T-helper 1 cell (primary cell): Measurements from ENCODE around the gene KCNA10.
A peak's percentile ranks its signal among the peaks of the same experiment; 100 is the strongest.
"Not testable (repeated sequence)": the region's sequence is repeated elsewhere in the genome, so short reads cannot be mapped to it uniquely, and the experiment has no call there.

ENCODE experiments used
- DNase-seq, 5 donors: peaks; one replicate each; pipeline ENCODE4 v3.0.0-alpha.2; 2012 to 2020

Gene KCNA10

DNA sequence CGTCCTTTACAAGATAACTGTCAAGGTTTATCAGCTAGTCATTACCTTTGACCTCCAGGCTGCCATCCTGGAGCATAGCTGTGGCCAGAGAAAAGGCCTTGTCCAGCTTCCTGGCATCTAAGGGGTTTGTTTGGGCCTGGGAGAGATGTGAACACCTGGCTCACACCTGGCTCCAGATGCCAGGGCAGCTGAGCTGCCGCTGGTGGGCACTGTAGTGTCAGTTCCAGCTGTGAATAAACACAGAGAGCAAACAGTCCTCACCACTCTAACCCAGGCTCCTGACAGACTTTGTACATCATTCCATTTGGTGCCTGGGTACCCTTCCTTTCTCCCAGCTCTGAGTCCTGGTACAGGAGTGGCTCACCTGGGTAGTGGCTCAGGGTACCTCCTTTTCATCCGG, 14.3 kb upstream of the KCNA10 start:
- DNase-seq = no peak

DNA sequence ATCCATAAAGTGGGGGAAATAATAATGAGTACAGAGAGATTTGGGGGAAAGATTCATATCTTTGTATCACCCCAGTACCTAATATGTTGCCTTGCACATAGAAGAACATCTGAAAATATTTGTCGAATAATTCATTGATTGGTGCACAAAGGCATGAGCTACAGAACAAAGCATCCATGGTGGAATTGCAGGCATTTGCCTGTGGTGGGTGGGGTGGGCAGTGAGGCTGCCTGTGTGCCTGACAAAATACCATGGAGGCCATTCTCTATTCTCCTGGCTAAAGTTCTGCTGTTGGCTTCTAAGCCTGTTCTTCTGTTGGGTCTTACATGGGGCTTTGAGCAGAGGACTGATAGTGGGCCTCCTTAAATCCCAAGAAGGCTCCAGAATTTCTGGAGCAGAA, 10.0 kb upstream of the KCNA10 start:
- no peak for DNase-seq

DNA sequence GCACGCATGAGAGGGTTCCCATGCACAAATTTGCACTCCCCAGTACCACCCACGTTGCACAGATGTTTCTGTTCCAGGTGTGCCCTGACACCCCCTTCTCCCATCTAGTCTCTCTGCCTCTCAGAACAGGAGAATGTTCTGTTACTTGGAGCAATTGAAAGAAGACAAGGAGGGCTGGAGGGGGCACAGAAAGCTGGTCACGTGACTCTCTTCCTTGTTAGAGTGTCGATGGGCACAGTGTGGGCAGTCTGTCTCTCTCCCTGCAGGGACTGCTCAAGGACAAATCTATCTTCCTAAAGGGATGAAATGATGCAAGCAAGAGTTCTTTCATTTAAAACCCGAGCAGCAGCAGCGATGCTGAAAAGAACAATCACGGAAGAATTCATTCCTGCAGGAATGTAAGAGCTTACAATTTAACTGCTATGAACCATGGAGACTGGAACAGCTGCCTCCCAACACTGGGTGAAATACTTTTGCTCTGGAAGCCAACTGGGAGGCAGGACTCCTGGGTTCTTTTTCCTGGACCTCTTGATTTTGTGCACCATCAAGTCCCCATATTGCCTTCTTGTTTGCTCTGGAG, 7.3 kb upstream of the KCNA10 start:
- DNase-seq = no peak

DNA sequence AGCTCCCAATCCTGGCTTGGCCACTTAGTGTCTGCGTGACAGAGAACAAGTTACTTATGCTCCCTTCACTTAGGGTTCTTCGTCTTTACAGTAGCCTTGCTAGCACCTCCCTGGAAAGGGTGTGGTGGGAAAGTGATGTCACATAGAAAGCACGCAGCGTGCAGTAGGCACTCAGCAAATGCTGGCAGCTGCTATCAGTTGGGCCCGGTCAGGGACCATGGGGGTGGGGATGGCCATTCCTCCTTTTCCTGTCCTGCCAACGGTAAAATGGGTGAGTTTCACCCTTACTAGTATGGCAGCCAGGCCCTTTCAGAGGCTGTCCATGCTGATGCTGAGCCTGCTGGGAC, 6.2 kb upstream of the KCNA10 start:
- DNase-seq = no peak

DNA sequence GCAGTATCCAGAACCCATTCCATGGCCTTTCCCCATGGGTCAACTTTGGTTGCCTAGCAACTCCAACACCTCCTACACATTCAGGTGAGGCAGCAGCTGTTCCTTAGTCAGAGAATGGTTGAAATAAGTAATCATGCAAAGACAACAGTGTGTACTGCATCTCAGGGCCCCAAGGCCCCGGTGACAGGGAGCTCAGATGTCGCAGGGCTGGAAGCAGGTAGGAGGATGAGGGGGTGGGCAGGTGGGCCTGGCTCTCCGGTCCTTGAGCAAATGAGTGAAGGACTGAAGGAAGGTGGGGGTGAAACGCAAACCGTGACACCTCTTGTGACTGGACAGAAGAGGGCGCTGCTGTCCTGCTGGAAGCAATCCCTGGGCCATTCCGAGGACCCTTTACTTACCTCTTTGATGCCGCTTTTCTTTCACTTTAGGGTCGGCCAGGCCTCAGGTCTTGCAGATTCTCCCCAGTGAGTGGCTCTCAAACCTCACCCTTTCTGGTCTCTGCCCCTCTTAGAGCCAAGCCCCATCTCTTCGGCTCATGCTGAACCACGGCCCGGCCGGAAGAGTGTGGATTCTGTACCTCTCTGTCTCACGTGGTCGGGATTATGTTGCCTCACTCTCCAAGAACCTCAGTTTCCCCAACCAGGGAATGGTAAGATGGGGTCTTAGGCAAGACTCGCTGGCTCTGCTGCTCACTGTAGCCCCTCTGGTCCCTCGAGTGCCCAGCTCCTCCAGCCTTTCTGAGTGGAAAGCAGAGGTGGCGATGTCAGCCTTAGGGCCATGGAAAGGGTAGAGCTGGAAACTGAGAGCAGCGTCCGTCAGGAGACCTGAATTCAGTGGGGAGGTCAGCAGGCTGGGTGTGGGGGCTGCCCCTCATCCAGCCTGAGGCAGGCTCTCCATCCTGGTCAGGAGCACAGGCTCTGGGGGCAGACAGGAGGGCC, 5.6 kb upstream of the KCNA10 start:
- peak; percentile 13 to 46 (median 27) for DNase-seq

DNA sequence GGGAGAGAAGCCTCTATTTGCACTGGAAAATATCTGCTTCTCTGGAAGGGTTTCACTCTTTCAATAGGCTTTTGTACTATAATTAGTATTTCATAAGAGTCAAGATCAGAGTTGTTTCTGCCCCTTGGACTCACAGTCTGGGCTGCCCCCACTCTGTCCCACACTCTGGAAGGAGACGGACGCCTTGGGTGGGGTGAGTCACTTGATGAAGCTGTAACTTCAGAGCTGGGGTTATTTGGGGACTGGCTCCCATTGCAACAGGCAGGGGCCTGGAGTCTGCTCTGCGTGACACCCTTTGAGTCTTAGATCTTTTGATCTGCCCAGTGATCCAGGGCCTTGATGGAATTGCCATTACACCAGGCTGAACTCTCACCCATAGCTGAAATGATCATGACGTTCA, 4.0 kb upstream of the KCNA10 start:
- DNase-seq = no peak

DNA sequence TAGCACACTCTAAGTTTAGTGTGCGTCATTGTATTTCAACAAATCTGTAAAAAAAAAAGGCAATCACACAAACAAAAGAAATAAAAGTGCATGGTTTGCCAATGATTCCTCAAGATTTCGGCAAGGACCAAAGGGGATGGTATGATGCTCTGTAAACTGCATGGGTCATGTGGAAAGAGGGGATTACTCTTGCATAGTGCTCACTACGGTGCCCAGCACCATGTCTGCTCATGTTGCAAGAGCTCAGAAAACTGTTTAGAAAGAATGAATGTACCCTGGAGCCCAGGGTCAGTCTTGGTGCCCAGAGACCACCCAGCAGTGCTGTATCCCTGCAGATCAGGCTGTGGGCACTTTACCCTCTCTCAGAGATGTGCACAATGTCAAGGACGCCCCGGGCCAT, 3.6 kb upstream of the KCNA10 start:
- no peak for DNase-seq

DNA sequence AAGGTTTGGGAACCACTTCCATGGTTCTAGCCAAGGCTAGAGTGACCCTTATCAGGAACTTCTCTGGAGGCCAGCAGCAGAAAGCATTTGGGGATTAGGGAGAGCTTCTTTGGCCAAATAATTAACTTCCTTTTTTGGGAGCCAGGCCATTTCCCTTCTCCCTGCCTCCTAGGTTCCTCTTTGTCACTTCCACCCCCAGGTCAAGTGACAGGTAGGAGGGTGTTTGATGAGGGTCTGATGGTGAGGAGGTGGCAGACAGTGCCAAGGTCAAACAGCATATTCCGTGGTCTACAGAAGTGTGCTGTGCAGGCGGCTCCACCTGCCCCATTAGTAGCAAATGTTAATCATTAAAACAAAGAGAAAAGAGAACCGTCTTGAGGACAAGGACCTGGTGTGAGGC, 1.9 kb upstream of the KCNA10 start:
- no peak for DNase-seq

DNA sequence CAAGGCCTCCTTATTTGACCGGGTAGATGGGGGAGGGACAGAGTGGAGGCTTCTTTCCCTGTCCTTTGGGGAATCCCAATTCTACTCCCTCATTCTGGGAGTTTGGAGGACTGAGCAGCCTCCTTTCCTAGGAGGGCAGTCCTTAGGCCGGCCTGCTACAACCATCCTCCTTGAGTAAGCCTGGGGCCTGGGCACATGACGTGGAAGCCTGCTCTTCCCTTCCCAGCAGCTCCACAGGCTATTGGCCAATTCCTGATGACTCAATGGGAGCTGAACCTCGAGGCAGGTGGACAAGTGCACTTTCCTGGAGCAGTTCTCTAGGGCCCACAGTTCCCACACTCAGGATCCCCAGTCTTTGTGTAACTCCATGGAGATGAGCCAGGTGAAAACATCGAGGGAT, 3.1 kb downstream of the KCNA10 start:
- no peak for DNase-seq

DNA sequence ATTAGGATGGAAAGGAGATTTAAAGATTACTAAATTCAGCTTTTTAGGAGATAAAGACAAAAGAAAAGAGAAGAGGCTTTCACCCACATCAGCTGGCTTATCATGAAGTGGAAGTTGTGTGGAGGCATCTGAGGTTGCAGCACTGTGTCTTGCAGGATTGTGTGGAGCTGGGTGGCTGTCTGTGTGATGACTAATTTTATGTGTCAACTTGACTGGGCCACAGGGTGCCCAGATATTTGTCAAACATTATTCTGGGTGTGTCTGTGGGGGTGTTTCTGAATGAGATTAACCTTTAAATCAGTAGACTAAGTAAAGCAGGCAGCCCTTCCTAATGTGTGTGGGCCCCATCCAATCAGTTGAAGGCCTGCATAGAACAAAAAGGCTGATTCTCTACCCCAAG, 3.9 kb downstream of the KCNA10 start:
- no peak for DNase-seq

DNA sequence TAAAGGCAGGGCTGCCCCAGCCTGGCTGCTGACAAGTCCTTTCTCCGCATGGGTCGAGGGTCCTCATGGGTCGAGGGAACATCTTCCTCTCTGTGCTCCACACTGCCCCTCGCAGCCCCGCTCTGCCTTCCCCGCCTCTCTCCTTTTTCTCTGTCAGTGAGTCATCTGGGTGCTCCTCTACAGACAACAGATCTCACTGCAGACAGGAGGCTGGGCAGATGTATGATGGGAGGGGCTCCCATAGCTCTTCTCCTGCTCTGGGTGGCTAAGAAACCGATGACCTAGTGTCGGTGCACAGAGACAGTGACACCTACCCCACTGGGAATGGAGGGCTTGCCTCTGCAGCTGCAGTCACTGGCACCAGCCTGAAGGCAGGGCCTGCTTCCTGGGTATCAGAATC, 5.5 kb downstream of the KCNA10 start:
- no peak for DNase-seq

DNA sequence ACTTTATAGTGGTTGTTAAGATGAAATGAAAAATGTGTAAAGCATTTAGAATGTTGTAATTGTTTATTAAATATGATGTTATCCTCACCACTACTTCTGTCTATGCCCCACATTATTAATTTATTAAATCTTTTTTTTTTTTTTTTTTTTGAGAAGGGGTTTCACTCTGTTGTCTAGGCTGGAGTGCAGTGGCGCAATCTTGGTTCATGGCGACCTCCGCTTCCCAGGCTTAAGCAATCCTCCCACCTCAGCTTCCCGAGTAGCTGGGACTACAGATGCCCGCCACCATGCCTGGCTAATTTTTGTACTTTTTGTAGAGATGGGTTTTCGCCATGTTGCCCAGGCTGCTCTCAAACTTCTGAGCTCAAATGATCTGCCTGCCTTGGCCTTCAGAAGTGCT, 7.5 kb downstream of the KCNA10 start:
- no peak for DNase-seq

DNA sequence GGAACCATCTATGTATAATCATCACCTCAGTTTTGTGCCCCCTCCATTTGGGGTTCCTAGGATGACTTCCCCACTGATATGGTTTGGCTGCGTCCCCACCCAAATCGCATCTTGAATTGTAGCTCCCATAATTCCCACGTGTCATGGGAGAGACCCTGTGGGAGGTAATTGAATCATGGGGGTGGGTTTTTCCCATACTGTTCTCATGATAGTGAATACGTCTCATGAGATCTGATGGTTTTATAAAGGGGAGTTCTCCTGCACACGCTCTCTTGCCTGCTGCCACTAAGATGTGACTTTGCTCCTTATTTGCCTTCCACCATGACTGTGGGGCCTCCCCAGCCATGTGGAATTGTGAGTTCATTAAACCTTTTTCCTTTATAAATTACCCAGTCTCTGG, 8.1 kb downstream of the KCNA10 start:
- DNase-seq = not testable (repeated sequence)

DNA sequence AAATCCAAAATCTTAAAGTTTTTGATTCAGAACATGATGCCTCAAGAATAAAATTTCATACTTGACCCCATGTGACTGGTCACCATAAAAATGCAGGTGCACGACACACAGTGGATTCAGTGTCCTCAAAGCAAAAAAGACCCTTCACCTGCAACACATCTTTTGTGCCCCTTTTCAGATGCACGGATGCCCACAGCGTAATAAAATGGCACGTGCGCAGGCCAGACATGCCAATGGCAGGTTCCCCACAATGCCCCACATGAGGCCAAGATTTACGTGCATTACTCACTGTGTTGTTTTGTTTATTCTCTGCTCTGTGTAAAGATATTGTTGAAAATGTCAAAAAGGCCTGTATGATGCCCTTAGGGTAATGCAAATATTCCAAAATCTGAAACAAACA, 9.3 kb downstream of the KCNA10 start:
- no peak for DNase-seq

DNA sequence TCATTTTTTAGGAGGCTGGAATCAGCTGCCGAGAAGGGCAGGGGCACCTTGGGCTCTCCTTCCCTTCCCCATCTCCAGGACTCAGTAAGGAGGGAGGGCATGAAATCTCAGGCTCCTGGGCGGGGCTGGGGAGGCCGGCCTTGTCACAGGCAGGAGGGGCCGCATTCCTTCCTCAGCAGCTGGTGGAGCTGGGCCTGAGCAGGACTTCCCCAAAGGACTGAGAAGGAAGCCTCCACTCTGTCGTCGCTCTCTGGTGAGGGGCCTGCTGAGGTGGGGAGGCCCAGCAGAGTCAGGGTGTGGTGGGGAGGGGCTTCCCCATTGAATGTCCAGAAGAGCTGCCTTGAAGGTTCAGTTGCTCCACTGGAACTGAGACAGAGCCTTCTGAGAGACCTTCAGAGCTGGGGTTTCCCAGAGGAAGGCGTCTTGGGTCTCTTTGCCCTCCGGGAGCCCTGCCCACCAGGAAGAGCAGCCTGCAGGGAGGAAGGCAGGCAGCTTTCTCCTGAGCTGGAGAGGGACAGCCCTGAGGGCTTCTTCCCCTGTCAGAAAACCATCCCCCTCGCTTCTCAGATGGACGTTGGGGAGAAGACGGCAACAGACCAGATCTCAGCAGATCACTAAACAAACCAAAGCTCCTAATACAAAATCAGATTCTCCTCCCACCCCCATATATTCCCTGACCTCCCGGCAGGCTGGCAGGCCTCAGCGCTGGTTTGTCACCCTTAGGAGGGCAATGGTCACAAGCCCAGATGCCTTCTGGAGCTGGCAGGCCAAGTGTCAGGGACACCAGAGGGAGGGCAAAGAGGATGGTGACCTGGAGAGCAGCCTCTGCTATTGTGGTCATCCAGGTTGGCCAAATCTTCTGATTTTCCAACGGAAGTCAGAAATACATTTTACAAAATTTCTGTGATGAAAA, 10.7 kb downstream of the KCNA10 start:
- DNase-seq = no peak

DNA sequence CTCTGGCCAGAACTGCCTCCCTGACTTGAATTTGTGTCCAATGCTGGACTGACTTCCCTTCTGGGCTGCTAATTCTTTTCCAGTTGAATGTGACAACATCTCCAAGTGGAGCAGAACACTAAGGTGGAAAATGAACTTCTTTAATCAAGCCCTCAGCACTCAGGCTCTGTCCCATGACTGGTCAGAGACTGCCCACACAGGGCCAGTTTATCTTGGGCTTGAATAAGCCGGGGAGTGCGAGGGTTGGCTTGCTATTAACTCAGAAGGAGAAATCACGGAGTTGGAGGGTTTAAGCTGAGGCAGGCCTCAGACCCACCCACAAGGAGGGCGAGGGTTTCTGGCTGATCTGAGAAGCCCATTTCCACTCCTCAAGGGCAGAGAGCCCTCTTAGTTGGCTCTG, 12.4 kb downstream of the KCNA10 start:
- no peak for DNase-seq

DNA sequence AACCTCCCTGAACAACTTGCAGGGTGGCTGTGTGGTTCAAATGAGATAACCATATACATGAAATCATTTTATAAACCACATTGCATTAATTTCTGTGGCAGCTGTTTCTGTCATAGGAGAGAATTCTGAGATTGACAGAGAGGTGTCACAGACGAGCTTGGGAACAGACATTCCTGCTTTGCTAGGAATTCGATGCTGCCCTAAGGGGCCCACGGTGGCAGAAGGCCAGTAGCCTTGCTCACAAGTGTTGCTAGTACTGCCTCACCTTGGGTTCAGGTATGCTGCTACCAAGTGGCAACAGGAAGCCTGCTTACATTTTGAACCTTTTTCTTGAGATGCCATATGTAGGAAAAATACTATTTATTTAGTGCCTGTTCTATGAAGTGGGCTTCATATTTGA, 13.4 kb downstream of the KCNA10 start:
- DNase-seq = no peak

DNA sequence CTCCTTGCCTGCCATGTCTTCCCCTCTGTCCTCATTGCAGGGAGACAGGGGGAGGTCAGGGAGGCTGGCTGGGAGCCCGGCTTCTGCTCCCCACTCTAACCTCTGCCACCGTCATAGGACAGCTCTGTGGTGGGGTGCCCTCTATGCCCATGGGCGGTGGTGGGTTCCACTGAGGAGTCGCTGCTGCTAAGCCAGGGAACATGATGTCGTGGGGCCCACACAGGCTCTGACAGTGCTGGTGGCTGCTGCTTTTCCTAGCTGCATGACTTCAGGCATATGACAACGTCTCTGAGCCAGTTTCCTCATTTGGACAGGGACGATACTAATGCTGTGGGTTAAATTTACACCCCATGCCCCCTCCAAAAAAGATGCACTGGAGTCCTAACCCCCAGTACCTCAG, 14.7 kb downstream of the KCNA10 start:
- no peak for DNase-seq

DNA sequence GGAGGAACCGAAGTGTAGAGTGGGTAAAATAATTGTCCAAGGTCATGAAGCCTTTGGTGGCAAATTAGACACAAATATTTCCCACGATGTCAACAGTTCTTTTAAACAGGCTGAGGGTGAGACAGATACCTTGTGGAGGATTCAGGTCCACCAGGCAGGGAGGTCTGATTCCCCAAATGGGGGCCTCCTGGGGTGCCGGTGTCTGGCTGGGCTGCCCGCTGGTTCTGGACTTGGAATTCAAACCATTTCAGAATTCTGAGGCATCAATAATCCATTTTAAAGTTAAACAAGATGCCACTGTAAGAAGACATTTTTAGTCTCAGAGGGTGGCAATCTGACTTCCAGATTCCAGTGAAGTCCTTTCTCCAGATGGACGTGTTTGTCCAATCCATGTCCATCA, 15.5 kb downstream of the KCNA10 start:
- no peak for DNase-seq

DNA sequence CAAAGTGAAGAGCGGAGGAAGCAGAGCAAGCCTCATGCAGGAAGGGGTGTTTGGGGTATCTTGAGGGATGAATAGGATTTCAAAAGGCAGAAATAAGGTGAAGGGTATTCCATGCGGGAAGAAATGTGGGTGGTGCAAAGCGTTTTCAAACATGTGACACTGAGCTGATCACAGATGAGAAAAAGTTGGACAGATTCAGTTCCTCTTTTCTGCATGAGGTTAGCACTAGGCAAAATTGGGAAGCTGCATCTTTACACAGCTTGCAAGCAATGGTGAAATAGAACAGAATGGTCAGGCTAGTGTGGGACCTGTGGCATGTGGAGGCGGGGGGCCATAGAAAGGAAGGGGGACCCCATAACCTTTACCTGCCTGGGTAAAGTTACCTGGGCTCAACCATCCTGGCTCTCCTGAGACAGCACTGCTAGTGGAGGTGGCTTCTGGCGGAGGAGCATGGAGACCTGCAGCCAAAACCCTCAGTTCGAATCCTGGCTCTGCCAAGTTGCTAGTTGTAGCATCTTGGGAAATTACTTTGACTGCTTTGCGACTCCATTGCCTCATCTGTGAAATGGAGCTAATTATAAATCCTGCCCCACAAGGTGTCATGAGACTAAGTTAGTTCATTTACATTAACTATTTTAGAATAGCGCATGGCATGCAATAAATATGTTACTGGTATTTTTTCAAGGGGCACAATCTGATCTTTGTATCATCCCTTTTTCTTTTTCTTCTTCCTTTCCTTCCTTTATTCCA, 16.4 kb downstream of the KCNA10 start:
- no peak for DNase-seq

DNA sequence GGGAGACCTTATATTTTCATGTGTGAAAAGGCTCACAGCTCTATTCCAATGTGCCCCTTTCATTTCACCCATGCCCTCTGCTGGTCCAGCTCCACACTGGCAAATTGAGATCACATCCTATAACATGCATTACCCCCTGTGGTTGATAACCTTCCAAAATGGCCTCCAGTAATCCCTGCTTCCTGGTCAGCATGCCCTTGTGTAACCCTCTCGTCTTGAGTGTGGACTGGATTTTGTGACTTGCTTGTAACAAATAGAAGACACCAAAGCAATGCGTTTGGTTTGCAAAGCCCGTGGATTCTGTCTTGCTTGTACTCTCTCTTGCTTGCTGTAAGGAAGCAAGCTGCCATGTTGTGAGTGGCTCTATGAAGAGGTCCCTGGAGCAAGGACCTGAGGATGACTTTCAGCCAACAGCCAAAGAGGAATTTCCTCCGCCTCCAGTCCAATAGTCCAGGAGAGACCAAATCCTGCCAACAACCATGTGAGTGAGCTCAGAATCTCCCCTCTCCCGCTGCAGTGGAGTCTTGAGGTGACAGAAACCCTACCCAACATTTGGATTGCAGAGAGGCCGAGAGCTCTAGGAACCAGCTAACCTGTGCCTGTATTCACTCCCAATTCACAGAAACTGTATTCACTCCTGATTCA, 17.4 kb downstream of the KCNA10 start:
- no peak for DNase-seq

DNA sequence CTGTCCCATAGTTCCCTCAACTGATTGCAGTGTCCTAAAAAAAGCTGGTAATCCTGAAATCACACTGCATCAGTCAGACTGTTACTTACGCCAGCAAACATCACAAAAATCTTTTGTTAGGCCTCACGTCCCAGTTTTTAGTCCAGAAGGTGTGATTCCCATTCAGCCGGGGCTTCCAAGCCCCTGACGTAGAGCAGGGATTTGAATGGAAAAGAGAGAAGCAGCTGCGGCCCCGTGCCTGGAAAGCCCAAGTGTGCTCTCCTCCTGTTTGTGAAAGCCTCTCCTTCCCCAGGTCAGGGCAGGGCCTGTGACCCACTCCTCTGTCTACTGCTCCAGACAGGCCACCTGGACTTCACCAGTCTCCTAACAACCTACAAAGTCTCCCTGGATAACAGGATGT, 20.7 kb downstream of the KCNA10 start:
- DNase-seq = no peak
